WERI-Rb-1 (cell line): ENCODE results near the gene RNF181.

ENCODE experiments used
- DNase-seq: peaks from one replicate; pipeline ENCODE4 v3.0.0-alpha.2; 2020
- H3K27ac ChIP-seq: fragments of 250-450 bp; sonication (Bioruptor Pico); 2 replicates; pipeline ENCODE4 v1.5.1; 2020; ENCODE audit warnings: mild to moderate bottlenecking, moderate library complexity
- H3K27me3 ChIP-seq: fragments of 250-450 bp; sonication (Bioruptor Pico); 2 replicates; pipeline ENCODE4 v1.5.1; 2021; ENCODE audit warnings: mild to moderate bottlenecking, low read depth, moderate library complexity; ENCODE audit not compliant: insufficient read depth, severe bottlenecking
- H3K36me3 ChIP-seq: fragments of 250-450 bp; sonication (Bioruptor Pico); 2 replicates; pipeline ENCODE4 v1.5.1; 2020; ENCODE audit warnings: mild to moderate bottlenecking, moderate library complexity
- H3K4me3 ChIP-seq: 2 replicates; pipeline ENCODE4 v1.5.1; 2011; ENCODE audit warnings: low read depth, mild to moderate bottlenecking, control low read depth, low read length
- H3K9me3 ChIP-seq: fragments of 250-450 bp; sonication (Bioruptor Pico); 2 replicates; pipeline ENCODE4 v1.5.1; 2021; ENCODE audit warnings: mild to moderate bottlenecking, moderate library complexity; ENCODE audit not compliant: severe bottlenecking
- CTCF ChIP-seq: IDR thresholded peaks from 2 replicates; pipeline ENCODE4 v1.5.1; 2011; ENCODE audit warnings: low read depth, mild to moderate bottlenecking, control low read depth, inconsistent platforms, low read length

RNF181 gene

GRCh38 chr2:85594715-85595300 is 737 bp upstream of the RNF181 start:
- Histone ChIP-seq H3K27me3 (no peaks in the 10 kb centered on the region), H3K4me3 (peak overlapping the region; percentile 83), H3K27ac (peak overlapping the region; percentile 77), H3K9me3 (no peaks in the 10 kb centered on the region), H3K36me3 (peaks cover 18% of the 10 kb centered on the region)
- no peak for TF ChIP-seq CTCF
- no peak for DNase-seq

GRCh38 chr2:85596026-85596333 is 435 bp downstream of the RNF181 start:
- no peaks in the 10 kb centered on the region for H3K9me3 ChIP-seq
- peak overlapping the region; percentile 68 for H3K27ac ChIP-seq
- no peaks in the 10 kb centered on the region for H3K27me3 ChIP-seq
- no peak for TF ChIP-seq CTCF
- no peak for DNase-seq
- peak overlapping the region; percentile 83 for H3K4me3 ChIP-seq
- peaks cover 18% of the 10 kb centered on the region for H3K36me3 ChIP-seq

GRCh38 chr2:85596486-85597143 is 1.1 kb downstream of the RNF181 start:
- H3K27ac ChIP-seq = no peak overlapping the region
- no peak for DNase-seq
- H3K4me3 ChIP-seq = peak overlapping the region; percentile 83
- no peak for TF ChIP-seq CTCF
- no peaks in the 10 kb centered on the region for H3K27me3 ChIP-seq
- H3K36me3 ChIP-seq = peaks cover 18% of the 10 kb centered on the region
- no peaks in the 10 kb centered on the region for H3K9me3 ChIP-seq

- no peak for DNase-seq
- H3K27me3 ChIP-seq = no peaks in the 10 kb centered on the region
- no peak overlapping the region for H3K4me3 ChIP-seq
- no peaks in the 10 kb centered on the region for H3K9me3 ChIP-seq
- peaks cover 18% of the 10 kb centered on the region for H3K36me3 ChIP-seq
- no peak overlapping the region for H3K27ac ChIP-seq
- no peak for TF ChIP-seq CTCF
These were observed 1.7 kb downstream of the RNF181 start for GRCh38 chr2:85597241-85597640.

GRCh38 chr2:85598594-85599340 is 3.2 kb downstream of the RNF181 start:
- no peak for TF ChIP-seq CTCF
- peaks cover 18% of the 10 kb centered on the region for H3K36me3 ChIP-seq
- H3K9me3 ChIP-seq = no peaks in the 10 kb centered on the region
- no peak overlapping the region for H3K4me3 ChIP-seq
- no peak for DNase-seq
- H3K27me3 ChIP-seq = no peaks in the 10 kb centered on the region
- H3K27ac ChIP-seq = no peak overlapping the region
